Measurements from ENCODE around the gene SKAP1. TPM values are rescaled to one million over a fixed set of nuclear protein-coding genes. Genes with fewer than 3 reads are reported as not detected.

The SKAP1 gene
- total and polyA plus RNA-seq, 2 of the 13 experiments (the other 11 are each of a cell fraction or from before 2014, with no cell fraction given) = 0.21 TPM; not detected in 1

DNA sequence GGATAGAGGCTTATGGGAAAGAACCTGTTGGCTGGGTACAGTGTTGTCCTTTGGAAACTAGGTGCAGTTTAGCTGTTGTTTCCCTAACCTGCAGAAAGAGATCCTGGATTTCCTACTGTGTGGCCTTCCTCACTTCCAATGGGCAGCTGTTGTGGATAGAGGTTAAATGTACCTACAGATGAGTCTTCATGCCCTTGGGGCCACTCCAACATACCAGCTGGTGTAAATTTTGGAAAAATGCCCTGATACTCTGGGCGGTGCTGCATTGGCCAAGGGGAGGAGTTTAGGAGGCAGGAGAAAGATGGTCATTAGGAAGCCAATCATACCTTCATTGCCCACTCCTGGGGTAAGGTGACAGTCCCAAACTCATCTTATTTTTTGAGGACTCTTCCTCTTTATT is 252.2 kb downstream of the SKAP1 start (continued):
- TF ChIP-seq ZNF772 (CRISPR knock-in tag; IDR thresholded peaks at IDR 0.05) = no peak

DNA sequence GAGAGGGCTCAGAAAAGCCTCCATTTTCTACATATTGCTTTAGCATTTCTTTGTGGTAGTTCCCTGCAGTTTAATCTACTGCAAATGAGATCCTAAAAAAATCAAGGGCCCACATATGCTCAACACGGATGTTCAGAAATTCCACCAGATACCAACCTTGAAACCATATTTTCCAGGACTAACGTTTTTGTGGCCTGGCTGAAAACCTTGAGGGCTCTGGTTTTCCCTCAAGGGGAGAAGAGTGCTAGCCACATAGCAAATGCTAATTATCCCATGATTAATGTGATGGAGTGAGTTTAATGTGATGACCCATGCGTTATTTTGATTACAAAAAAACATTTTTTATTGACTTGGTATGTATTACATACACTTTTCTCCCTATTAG is 253.6 kb downstream of the SKAP1 start:
- CTCF ChIA-PET (ENCODE audit: low intra/inter-chr PET ratio, low total read pairs) = no interaction called here
- ATAC-seq = no peak

DNA sequence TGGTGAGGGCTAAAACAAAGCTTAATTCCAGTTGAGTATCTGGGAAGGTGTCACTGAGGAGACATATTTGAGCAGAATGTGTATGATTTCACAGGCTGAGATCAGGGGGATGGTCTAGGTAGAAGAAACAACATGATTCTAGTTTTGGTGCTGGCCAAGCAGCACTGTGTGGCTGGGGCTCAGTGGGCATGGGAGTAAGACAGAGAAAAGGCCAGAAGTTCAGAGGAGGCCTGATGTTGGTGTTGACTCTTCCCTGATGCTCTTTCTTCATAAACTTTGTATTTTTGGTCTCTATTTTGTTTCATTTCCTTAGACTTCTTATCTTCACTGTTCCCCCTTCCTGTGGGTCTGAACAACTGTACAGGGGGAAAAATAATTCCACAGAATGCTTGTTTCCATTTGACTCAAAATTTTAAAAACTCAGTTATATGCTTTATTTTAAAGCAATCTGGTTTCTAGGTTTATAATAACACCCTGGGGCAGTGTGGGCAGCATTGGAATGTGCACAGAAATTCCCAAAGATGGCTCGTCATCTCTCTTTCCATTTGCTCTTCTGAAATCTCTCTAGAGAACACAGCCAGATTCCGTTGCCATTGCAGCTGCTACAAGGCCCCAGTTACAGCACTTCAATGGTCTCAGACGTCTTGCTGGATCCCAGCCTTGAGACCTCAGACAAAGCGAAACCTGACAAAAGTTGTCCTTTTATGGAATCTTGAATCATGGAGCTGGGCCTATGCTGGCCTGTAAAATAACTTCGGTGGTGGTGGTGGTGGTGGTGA is 254.1 kb downstream of the SKAP1 start:
- WGBS (ENCODE audit: low lambda C conversion rate) = 9% methylated on average over 5 of the region's 5 CpGs
- CTCF ChIA-PET (ENCODE audit: low intra/inter-chr PET ratio, low total read pairs) = no interaction called here
- no TSS peak for BruUV-seq (replicated peaks)
- TF ChIP-seq TRIM24 (CRISPR knock-in tag; IDR thresholded peaks at IDR 0.05) = no peak
- no peak for TF ChIP-seq PTBP1 (IDR thresholded peaks at IDR 0.05; ENCODE audit: low read depth, low read length, poor library complexity, severe bottlenecking)
- no peak for TF ChIP-seq SSRP1 (CRISPR knock-in tag; IDR thresholded peaks at IDR 0.05)
- no peak for TF ChIP-seq TARDBP (CRISPR knock-in tag; IDR thresholded peaks at IDR 0.05)
- TF ChIP-seq, protein P1, sequence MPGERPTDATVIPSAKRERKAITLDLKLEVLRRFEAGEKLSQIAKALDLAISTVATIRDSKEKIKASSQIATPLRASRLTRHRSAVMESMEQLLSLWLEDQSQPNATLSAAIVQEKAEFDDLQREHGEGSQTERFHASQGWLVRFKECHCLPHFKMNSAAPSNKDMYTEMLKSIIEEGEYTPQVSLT (CRISPR knock-in tag; IDR thresholded peaks at IDR 0.05; ENCODE audit: borderline replicate concordance, low read depth) = no peak
- no peak for TF ChIP-seq ZSCAN21 (CRISPR knock-in tag; IDR thresholded peaks at IDR 0.05; ENCODE audit: borderline replicate concordance)
- TF ChIP-seq, protein P2, sequence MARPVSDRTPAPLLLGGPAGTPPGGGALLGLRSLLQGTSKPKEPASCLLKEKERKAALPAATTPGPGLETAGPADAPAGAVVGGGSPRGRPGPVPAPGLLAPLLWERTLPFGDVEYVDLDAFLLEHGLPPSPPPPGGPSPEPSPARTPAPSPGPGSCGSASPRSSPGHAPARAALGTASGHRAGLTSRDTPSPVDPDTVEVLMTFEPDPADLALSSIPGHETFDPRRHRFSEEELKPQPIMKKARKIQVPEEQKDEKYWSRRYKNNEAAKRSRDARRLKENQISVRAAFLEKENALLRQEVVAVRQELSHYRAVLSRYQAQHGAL (CRISPR knock-in tag; IDR thresholded peaks at IDR 0.05; ENCODE audit: not compliant biosample characterization) = no peak
- no peak for TF ChIP-seq NFKB2 (CRISPR knock-in tag; IDR thresholded peaks at IDR 0.05; ENCODE audit: borderline replicate concordance)
- TF ChIP-seq ZNF253 (CRISPR knock-in tag; IDR thresholded peaks at IDR 0.05; ENCODE audit: borderline replicate concordance) = no peak
- no peak for TF ChIP-seq FOSL2 (CRISPR knock-in tag; IDR thresholded peaks at IDR 0.05)
- no peak for TF ChIP-seq ZNF33B (CRISPR knock-in tag; IDR thresholded peaks at IDR 0.05)
- no peak for TF ChIP-seq IKZF4 (CRISPR knock-in tag; IDR thresholded peaks at IDR 0.05; ENCODE audit: borderline replicate concordance, low read depth, not compliant biosample characterization)
- TF ChIP-seq NONO (IDR thresholded peaks at IDR 0.05) = no peak
- no peak for TF ChIP-seq NONO (CRISPR knock-in tag; conservative IDR thresholded peaks at IDR 0.05)
- no peak for TF ChIP-seq ZNF251 (CRISPR knock-in tag; IDR thresholded peaks at IDR 0.05)

More for the DNA sequence above, 253.6 kb downstream of the SKAP1 start:
- Histone ChIP-seq H3K9ac (ENCODE audit: insufficient read depth, low read depth, low read length) (no peak overlapping the region), H3K27ac (ENCODE audit: extremely low read length, insufficient read depth, low read length) (no peak overlapping the region), H4K20me1 (ENCODE audit: insufficient read depth, low read length) (no peaks in the 10 kb centered on the region), H3K9me3 (ENCODE audit: low read length) (no peaks in the 10 kb centered on the region), H3K79me2 (ENCODE audit: insufficient read depth, low read length) (no peaks in the 10 kb centered on the region), H2AFZ (ENCODE audit: low read length) (no peak overlapping the region), H3K36me3 (replicated peaks in 1 of 2; ENCODE audit: control insufficient read depth in 1 of 2, insufficient read depth in 2 of 2, low read length in 2 of 2) (no peaks in the 10 kb centered on the region), H3K27me3 (ENCODE audit: control insufficient read depth in 1 of 2, insufficient read depth in 2 of 2, low read length in 2 of 2) (peaks cover 2 to 9% of the 10 kb centered on the region in 2 experiments; a peak in 4 of 5 replicates), H3K4me1 (ENCODE audit: insufficient read depth, low read length) (no peaks in the 10 kb centered on the region), H3K4me3 (replicated peaks in 1 of 3; ENCODE audit: insufficient read depth in 1 of 3, low read depth in 2 of 3, low read length in 3 of 3) (no peak overlapping the region), H3K4me2 (ENCODE audit: low read depth, low read length) (no peak overlapping the region)
- DNase-seq (ENCODE audit: low spot score) (no peak), FAIRE-seq (no peak)
- intact Hi-C loops (cut with micrococcal nuclease; ENCODE audit: unreplicated experiment) = no loop called here
- POLR2A ChIA-PET = no interaction called here
- no peak for TF ChIP-seq ERF (CRISPR knock-in tag; IDR thresholded peaks at IDR 0.05)
- no peak for TF ChIP-seq NR3C1 (CRISPR knock-in tag; IDR thresholded peaks at IDR 0.05)
- BruUV-seq (replicated peaks) = no TSS peak
- in situ Hi-C loops (cut with HindIII; ENCODE audit: extremely low pct_ligation_motif_present, low pct_unique_long_range_greater_than_20kb) = no loop called here
- 22% methylated on average over 3 of the region's 3 CpGs for WGBS (ENCODE audit: low lambda C conversion rate)

More for the DNA sequence above, 254.1 kb downstream of the SKAP1 start:
- Histone ChIP-seq H3K79me2 (ENCODE audit: insufficient read depth, low read length) (no peaks in the 10 kb centered on the region), H3K36me3 (replicated peaks in 1 of 2; ENCODE audit: control insufficient read depth in 1 of 2, insufficient read depth in 2 of 2, low read length in 2 of 2) (no peaks in the 10 kb centered on the region), H3K4me3 (replicated peaks in 1 of 3; ENCODE audit: insufficient read depth in 1 of 3, low read depth in 2 of 3, low read length in 3 of 3) (no peak overlapping the region), H4K20me1 (ENCODE audit: insufficient read depth, low read length) (no peaks in the 10 kb centered on the region), H3K9me3 (ENCODE audit: low read length) (no peaks in the 10 kb centered on the region), H3K27me3 (ENCODE audit: control insufficient read depth in 1 of 2, insufficient read depth in 2 of 2, low read length in 2 of 2) (peaks cover 2 to 9% of the 10 kb centered on the region in 2 experiments; a peak in 3 of 5 replicates), H3K4me2 (ENCODE audit: low read depth, low read length) (no peak overlapping the region), H2AFZ (ENCODE audit: low read length) (no peak overlapping the region), H3K27ac (ENCODE audit: extremely low read length, insufficient read depth, low read length) (no peak overlapping the region), H3K4me1 (ENCODE audit: insufficient read depth, low read length) (no peaks in the 10 kb centered on the region), H3K9ac (ENCODE audit: insufficient read depth, low read depth, low read length) (no peak overlapping the region)
- ATAC-seq = no peak
- intact Hi-C loops (cut with micrococcal nuclease; ENCODE audit: unreplicated experiment) = no loop called here
- POLR2A ChIA-PET = no interaction called here
- FAIRE-seq = no peak
- in situ Hi-C loops (cut with HindIII; ENCODE audit: extremely low pct_ligation_motif_present, low pct_unique_long_range_greater_than_20kb) = no loop called here
- DNase-seq (ENCODE audit: low spot score) = no peak

Data from HepG2 (cell line).